MCF 10A (cell line): ENCODE measurements around the gene MAGI3. TPM values are rescaled to one million over a fixed set of nuclear protein-coding genes. Genes with fewer than 3 reads are reported as not detected.

Experiments used
- BruUV-seq: library from RNA; stranded (reverse); fragments of 400-500 nt; replicated peaks from 2 replicates; lab custom pipeline; 2021; lab: Mats Ljungman, UMichigan
- CTCF ChIA-PET: fragments of 300-600 bp; sonication (Branson Sonifier 250); formaldehyde crosslinking; extraction: SDS; loops from one replicate; lab custom pipeline; 2021; ENCODE audit warnings: antibody characterized with exemption, inconsistent platforms; lab: Yijun Ruan, JAX
- POLR2A ChIA-PET: fragments of 300-600, 350-650 bp; sonication (Branson Sonifier 250); formaldehyde crosslinking; extraction: SDS; loops from one replicate; lab custom pipeline; 2020; ENCODE audit warnings: antibody characterized with exemption, inconsistent platforms; lab: Yijun Ruan, JAX
- DNase-seq: peaks from one replicate; pipeline ENCODE4 v3.0.0-alpha.2; 2018; ENCODE audit not compliant: unreplicated experiment
- H3K27ac Mint-ChIP-seq: one replicate; pipeline ENCODE4 v1.8.0; 2022; ENCODE audit warnings: mild to moderate bottlenecking, low read depth, mixed read lengths; ENCODE audit not compliant: unreplicated experiment
- H3K27me3 Mint-ChIP-seq: one replicate; pipeline ENCODE4 v1.8.0; 2022; ENCODE audit warnings: mixed read lengths; ENCODE audit not compliant: insufficient read depth, unreplicated experiment
- H3K36me3 Mint-ChIP-seq: one replicate; pipeline ENCODE4 v1.8.0; 2022; ENCODE audit warnings: mild to moderate bottlenecking, moderate library complexity, mixed read lengths; ENCODE audit not compliant: insufficient read depth, unreplicated experiment
- H3K4me1 Mint-ChIP-seq: one replicate; pipeline ENCODE4 v1.8.0; 2022; ENCODE audit warnings: mixed read lengths; ENCODE audit not compliant: insufficient read depth, unreplicated experiment
- H3K4me3 Mint-ChIP-seq: one replicate; pipeline ENCODE4 v1.8.0; 2022; ENCODE audit warnings: mild to moderate bottlenecking, moderate library complexity, mixed read lengths; ENCODE audit not compliant: unreplicated experiment
- H3K9me3 Mint-ChIP-seq: one replicate; pipeline ENCODE4 v1.8.0; 2022; ENCODE audit warnings: mixed read lengths; ENCODE audit not compliant: unreplicated experiment
- CTCF ChIP-seq: fragments of 200-600 bp; IDR thresholded peaks from one replicate; pipeline ENCODE4 v1.8.0; 2022; ENCODE audit warnings: antibody characterized with exemption, mild to moderate bottlenecking; ENCODE audit not compliant: unreplicated experiment
- intact Hi-C: fragments of 100-400 bp; cut with micrococcal nuclease; formaldehyde crosslinking; loops from 2 replicates; pipeline ENCODE4 v1.14.1; 2022
- total RNA-seq: library from RNA; stranded (reverse); gene quantifications from 2 replicates; pipeline ENCODE4 v1.2.3, GENCODE V29; 2022

Gene MAGI3
- total RNA-seq, 1 experiment from 2014 or later, result 14.3 TPM

- peaks cover 7% of the 10 kb centered on the region for H3K9me3 Mint-ChIP-seq
- intact Hi-C loops, result no loop called here
- CTCF ChIA-PET, result interaction anchor here (0.5 to 1.3 kb wide), 6 partner anchors 9 to 552 kb away, joined by 3 read pairs; partner anchors contain the start of gene OLFML3
- POLR2A ChIA-PET, result interaction anchor here (0.7 kb wide), 1 partner anchor 401 kb away, joined by 4 read pairs; no protein-coding TSS in a partner anchor
- H3K27ac Mint-ChIP-seq, result no peak overlapping the region
- H3K27me3 Mint-ChIP-seq, result no peaks in the 10 kb centered on the region
- peaks cover 14% of the 10 kb centered on the region for H3K36me3 Mint-ChIP-seq
- no peak overlapping the region for H3K4me3 Mint-ChIP-seq
- no TSS peak for BruUV-seq
- TF ChIP-seq CTCF, result no peak
- DNase-seq, result no peak
- H3K4me1 Mint-ChIP-seq, result no peaks in the 10 kb centered on the region
Observed at GRCh38 chr1:113686891-113687618, 296.7 kb downstream of the MAGI3 start.

GRCh38 chr1:113691184-113691583, 300.9 kb downstream of the MAGI3 start:
- intact Hi-C loops, result no loop called here
- ChIA-PET CTCF (no interaction called here), POLR2A (no interaction called here)
- Mint-ChIP-seq H3K4me1 (no peaks in the 10 kb centered on the region), H3K27ac (no peak overlapping the region), H3K36me3 (peaks cover 22% of the 10 kb centered on the region), H3K9me3 (peaks cover 37% of the 10 kb centered on the region), H3K4me3 (no peak overlapping the region), H3K27me3 (no peaks in the 10 kb centered on the region)
- TF ChIP-seq CTCF, result no peak
- no peak for DNase-seq
- no TSS peak for BruUV-seq

GRCh38 chr1:113692342-113692741, 302.0 kb downstream of the MAGI3 start:
- POLR2A ChIA-PET, result no interaction called here

More at GRCh38 chr1:113692342-113692741, 302.0 kb downstream of the MAGI3 start:
- Mint-ChIP-seq H3K36me3 (peaks cover 22% of the 10 kb centered on the region), H3K27ac (no peak overlapping the region), H3K27me3 (no peaks in the 10 kb centered on the region), H3K4me3 (no peak overlapping the region), H3K4me1 (no peaks in the 10 kb centered on the region), H3K9me3 (peaks cover 37% of the 10 kb centered on the region)
- intact Hi-C loops, result no loop called here
- CTCF ChIA-PET, result no interaction called here
- TF ChIP-seq CTCF, result no peak
- no peak for DNase-seq
- BruUV-seq, result no TSS peak
